Measurements from ENCODE around the gene TSC22D3.
"Not testable (repeated sequence)": the region's sequence is repeated elsewhere in the genome, so short reads cannot be mapped to it uniquely, and the experiment has no call there.

The TSC22D3 gene

DNA sequence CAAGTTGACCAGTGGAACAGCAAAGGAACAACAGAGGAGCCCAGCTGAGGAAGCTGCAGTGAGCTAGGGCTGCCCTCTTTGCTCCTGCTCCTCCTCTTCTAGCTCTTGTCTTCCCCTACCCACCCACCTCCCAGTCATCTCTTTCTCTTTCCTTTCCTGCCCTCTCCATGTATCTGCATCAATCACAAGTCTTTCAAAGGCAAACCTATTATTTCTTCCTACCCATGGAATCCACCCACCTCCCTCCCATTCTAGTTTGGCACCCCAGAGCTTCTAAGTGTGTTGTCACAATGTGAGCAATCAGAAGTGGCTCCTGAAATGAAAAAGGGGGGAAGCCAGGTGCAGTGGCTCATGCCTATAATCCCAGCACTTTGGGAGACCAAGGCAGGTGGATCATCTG, 69.3 kb downstream of the TSC22D3 start:
- no peaks in the 10 kb centered on the region for H3K36me3 ChIP-seq (ENCODE audit: control insufficient read depth, low read depth, low read length)
- no peaks in the 10 kb centered on the region for H3K9me3 ChIP-seq (ENCODE audit: control insufficient read depth, low read depth, low read length)
- no peak overlapping the region for H3K4me3 ChIP-seq (ENCODE audit: low read length)
- no peaks in the 10 kb centered on the region for H3K27me3 ChIP-seq (ENCODE audit: control insufficient read depth, insufficient read depth, low read length)
- H3K9ac ChIP-seq (ENCODE audit: low read length) = no peak overlapping the region
- no peak overlapping the region for H3K27ac ChIP-seq (ENCODE audit: low read length)
- H3K4me1 ChIP-seq (ENCODE audit: control insufficient read depth, low read depth, low read length) = peaks cover 1% of the 10 kb centered on the region

DNA sequence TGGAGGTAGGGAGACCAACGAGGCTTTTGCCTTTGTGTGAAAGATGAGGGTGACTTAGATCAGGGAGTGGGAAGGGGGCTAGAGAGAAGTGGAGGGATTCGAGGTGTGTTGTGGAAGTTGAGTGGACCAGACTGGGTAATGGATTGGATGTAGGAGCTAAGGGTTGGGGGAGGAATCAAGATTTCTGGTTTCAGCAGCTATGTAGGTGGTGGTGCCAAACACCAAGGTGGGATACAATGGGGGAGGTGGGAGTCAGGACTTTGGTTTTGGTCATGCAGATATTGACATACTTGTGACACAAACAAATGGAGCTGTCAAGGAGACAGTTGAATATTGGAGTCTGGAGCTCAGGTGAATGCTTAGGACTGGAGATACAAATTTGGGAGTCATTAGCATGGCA, 71.0 kb downstream of the TSC22D3 start:
- H3K27me3 ChIP-seq (ENCODE audit: control insufficient read depth, insufficient read depth, low read length) = no peaks in the 10 kb centered on the region
- H3K4me1 ChIP-seq (ENCODE audit: control insufficient read depth, low read depth, low read length) = peaks cover 11% of the 10 kb centered on the region
- no peaks in the 10 kb centered on the region for H3K9me3 ChIP-seq (ENCODE audit: control insufficient read depth, low read depth, low read length)
- H3K9ac ChIP-seq (ENCODE audit: low read length) = no peak overlapping the region
- H3K27ac ChIP-seq (ENCODE audit: low read length) = no peak overlapping the region
- H3K36me3 ChIP-seq (ENCODE audit: control insufficient read depth, low read depth, low read length) = no peaks in the 10 kb centered on the region
- no peak overlapping the region for H3K4me3 ChIP-seq (ENCODE audit: low read length)

DNA sequence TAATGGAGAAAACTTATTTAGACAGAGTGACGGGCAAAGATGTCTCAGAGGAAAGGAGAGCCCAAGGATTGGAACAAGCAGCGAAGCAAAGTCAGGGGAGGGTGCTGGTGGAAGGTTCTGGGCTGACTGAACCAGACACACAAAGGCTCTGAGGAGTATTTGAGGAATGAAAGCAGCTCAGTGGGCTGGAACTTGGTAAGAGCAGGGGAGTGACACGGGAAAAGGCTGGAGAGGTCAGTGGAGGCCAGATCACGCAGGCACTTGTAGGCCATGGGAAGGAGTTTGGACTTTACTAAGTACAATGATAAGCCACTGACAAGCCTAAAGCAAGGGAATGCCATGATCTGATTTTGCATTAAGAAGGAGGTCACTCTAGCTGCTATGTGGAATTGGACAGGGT, 71.4 kb downstream of the TSC22D3 start:
- Histone ChIP-seq H3K27ac (ENCODE audit: low read length) (no peak overlapping the region), H3K27me3 (ENCODE audit: control insufficient read depth, insufficient read depth, low read length) (no peaks in the 10 kb centered on the region), H3K9ac (ENCODE audit: low read length) (no peak overlapping the region), H3K4me1 (ENCODE audit: control insufficient read depth, low read depth, low read length) (peaks cover 11% of the 10 kb centered on the region), H3K9me3 (ENCODE audit: control insufficient read depth, low read depth, low read length) (no peaks in the 10 kb centered on the region), H3K4me3 (ENCODE audit: low read length) (no peak overlapping the region), H3K36me3 (ENCODE audit: control insufficient read depth, low read depth, low read length) (no peaks in the 10 kb centered on the region)

DNA sequence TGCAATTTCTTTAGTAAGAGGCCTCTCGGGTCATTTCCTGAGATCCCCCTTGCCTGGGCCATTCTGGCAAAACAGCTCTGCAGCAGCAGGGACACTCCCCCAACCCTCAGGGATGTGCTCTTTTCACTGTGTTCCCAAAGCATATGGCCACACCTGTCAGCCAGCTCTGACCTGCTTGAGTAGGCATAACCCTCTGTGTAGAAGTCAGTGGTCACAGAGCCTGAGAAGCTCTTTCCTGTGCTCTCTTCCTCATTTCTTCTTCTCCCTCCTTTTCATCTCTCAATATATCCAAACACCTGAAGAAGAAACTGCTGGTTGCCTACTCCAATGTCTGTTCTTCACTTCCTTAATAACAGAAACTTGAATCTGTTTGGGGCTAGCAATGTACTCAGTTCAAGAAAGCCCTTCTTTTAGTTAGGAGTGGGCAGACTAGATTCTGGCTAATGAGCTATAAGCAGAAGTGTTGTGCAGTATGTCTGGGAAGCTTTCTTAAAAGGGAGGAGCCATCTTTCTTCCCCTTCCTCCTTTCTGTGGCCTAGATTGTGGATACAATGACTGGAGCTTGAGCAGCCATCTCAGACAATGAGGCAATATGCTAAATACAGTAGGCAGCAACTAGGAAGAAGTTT, 74.0 kb downstream of the TSC22D3 start:
- Histone ChIP-seq H3K9me3 (ENCODE audit: control insufficient read depth, low read depth, low read length) (no peaks in the 10 kb centered on the region), H3K9ac (ENCODE audit: low read length) (no peak overlapping the region), H3K27me3 (ENCODE audit: control insufficient read depth, insufficient read depth, low read length) (no peaks in the 10 kb centered on the region), H3K4me3 (ENCODE audit: low read length) (no peak overlapping the region), H3K4me1 (ENCODE audit: control insufficient read depth, low read depth, low read length) (peaks cover 11% of the 10 kb centered on the region), H3K36me3 (ENCODE audit: control insufficient read depth, low read depth, low read length) (no peaks in the 10 kb centered on the region), H3K27ac (ENCODE audit: low read length) (no peak overlapping the region)

DNA sequence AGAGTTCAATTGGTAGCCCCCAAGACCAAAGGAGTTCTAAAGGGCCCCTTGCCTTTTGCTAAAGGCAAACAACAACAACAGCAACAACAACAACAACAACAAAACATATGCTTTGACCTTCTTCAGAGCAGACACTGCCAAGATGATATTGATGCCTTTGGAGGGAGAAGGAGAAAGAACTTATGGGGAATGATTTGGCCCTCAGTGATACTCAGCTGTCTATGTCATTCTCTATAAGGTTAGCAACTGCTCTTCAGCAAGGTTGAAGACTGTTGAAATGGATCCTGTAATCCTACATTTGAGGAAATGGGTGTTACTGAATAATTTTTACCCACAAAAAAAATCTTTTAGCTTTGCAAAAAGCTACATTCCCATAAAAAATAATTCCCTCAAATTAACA, 74.8 kb downstream of the TSC22D3 start:
- H3K36me3 ChIP-seq (ENCODE audit: control insufficient read depth, low read depth, low read length) = no peaks in the 10 kb centered on the region
- no peak overlapping the region for H3K27ac ChIP-seq (ENCODE audit: low read length)
- no peaks in the 10 kb centered on the region for H3K9me3 ChIP-seq (ENCODE audit: control insufficient read depth, low read depth, low read length)
- H3K27me3 ChIP-seq (ENCODE audit: control insufficient read depth, insufficient read depth, low read length) = no peaks in the 10 kb centered on the region
- no peak overlapping the region for H3K9ac ChIP-seq (ENCODE audit: low read length)
- no peak overlapping the region for H3K4me3 ChIP-seq (ENCODE audit: low read length)
- H3K4me1 ChIP-seq (ENCODE audit: control insufficient read depth, low read depth, low read length) = peaks cover 11% of the 10 kb centered on the region

DNA sequence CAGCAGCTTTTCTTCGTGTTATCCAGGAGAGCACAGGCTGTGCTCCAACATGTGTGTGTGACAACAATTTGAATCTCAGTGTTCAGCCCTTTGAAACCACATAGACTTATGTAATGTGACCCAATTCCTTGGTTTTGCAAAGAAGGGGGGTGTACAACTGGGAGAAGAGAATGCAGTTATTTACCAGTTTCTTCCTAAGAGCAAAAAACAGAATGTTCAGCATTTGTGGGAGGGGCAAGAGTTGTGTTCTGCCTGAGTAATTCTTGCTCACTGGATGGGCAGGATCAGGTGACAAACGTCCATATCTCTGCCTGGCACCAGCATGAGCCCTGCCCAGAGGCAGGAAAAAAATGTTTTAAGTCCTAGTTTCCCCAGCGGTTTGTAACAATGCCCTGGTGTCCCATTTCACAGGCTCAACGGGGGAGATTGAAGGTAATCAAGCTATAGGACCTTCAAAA, 75.2 kb downstream of the TSC22D3 start:
- no peaks in the 10 kb centered on the region for H3K9me3 ChIP-seq (ENCODE audit: control insufficient read depth, low read depth, low read length)
- H3K4me1 ChIP-seq (ENCODE audit: control insufficient read depth, low read depth, low read length) = peaks cover 11% of the 10 kb centered on the region
- no peak overlapping the region for H3K27ac ChIP-seq (ENCODE audit: low read length)
- no peaks in the 10 kb centered on the region for H3K27me3 ChIP-seq (ENCODE audit: control insufficient read depth, insufficient read depth, low read length)
- H3K9ac ChIP-seq (ENCODE audit: low read length) = no peak overlapping the region
- H3K36me3 ChIP-seq (ENCODE audit: control insufficient read depth, low read depth, low read length) = no peaks in the 10 kb centered on the region
- H3K4me3 ChIP-seq (ENCODE audit: low read length) = no peak overlapping the region

DNA sequence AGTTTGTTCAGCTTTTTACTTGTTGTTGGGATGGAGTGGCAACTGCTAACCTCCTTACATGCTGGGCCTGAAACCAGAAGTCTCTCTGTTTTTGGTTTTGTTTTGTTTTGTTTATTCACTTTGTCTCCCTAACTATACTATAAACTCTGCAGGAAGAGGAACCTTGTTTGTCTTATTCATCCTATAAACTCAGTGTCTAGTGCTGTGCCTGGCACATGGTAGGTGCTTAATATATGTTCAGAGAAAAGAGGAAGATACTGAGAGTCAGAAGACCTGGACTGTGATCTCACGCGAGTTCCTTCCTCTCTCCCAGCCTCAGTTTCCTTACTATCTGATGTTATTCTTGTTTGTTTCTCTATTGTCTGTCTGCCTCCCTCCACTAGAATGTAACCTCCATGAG, 76.0 kb downstream of the TSC22D3 start:
- Histone ChIP-seq H3K9ac (ENCODE audit: low read length) (no peak overlapping the region), H3K4me1 (ENCODE audit: control insufficient read depth, low read depth, low read length) (peaks cover 11% of the 10 kb centered on the region), H3K36me3 (ENCODE audit: control insufficient read depth, low read depth, low read length) (no peaks in the 10 kb centered on the region), H3K9me3 (ENCODE audit: control insufficient read depth, low read depth, low read length) (no peaks in the 10 kb centered on the region), H3K27me3 (ENCODE audit: control insufficient read depth, insufficient read depth, low read length) (no peaks in the 10 kb centered on the region), H3K4me3 (ENCODE audit: low read length) (no peak overlapping the region), H3K27ac (ENCODE audit: low read length) (no peak overlapping the region)

DNA sequence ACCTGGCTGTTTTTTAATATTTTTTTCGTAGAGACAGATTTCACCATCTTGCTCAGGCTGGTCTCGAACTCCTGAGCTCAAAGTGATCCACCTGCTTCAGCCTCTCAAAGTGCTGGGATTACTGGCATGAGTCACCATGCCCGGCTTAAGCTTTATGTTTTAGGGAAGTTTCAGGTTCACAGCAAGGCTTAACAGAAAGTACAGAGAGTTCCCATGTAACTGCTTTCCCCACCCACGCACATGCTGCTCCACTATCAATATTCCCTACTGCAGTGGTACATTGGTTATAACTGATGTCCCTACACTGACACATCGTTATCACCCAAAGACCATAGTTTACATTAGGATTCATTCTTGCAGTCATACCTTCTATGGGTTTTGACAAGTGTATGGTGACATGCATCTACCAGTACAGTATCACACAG, 84.6 kb downstream of the TSC22D3 start:
- Histone ChIP-seq H3K4me1 (ENCODE audit: control insufficient read depth, low read depth, low read length) (no peaks in the 10 kb centered on the region), H3K27me3 (ENCODE audit: control insufficient read depth, insufficient read depth, low read length) (no peaks in the 10 kb centered on the region), H3K9me3 (ENCODE audit: control insufficient read depth, low read depth, low read length) (no peaks in the 10 kb centered on the region), H3K4me3 (ENCODE audit: low read length) (no peak overlapping the region), H3K9ac (ENCODE audit: low read length) (no peak overlapping the region), H3K27ac (ENCODE audit: low read length) (no peak overlapping the region), H3K36me3 (ENCODE audit: control insufficient read depth, low read depth, low read length) (no peaks in the 10 kb centered on the region)

DNA sequence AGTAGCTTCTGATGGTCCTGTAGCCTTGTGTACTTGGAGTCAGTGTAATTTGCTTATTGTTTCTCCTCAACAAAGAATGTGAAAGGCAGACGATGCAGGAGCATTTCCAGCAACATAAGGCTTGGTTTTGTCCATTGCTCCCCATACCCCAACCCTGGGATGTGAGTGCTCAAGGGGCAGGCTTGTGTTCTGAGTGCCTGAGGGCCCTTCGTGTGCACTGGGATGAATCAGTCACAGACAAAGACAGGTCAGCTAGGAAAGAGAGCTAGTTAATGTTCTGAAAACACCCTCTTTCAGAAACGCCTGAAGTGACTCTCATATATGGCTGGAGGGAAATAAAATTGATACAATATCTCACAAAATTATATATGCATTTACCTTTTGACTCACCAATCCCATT, 88.1 kb downstream of the TSC22D3 start:
- no peaks in the 10 kb centered on the region for H3K36me3 ChIP-seq (ENCODE audit: control insufficient read depth, low read depth, low read length)
- H3K9me3 ChIP-seq (ENCODE audit: control insufficient read depth, low read depth, low read length) = no peaks in the 10 kb centered on the region
- no peaks in the 10 kb centered on the region for H3K4me1 ChIP-seq (ENCODE audit: control insufficient read depth, low read depth, low read length)
- no peak overlapping the region for H3K9ac ChIP-seq (ENCODE audit: low read length)
- H3K4me3 ChIP-seq (ENCODE audit: low read length) = no peak overlapping the region
- H3K27me3 ChIP-seq (ENCODE audit: control insufficient read depth, insufficient read depth, low read length) = no peaks in the 10 kb centered on the region
- H3K27ac ChIP-seq (ENCODE audit: low read length) = no peak overlapping the region

DNA sequence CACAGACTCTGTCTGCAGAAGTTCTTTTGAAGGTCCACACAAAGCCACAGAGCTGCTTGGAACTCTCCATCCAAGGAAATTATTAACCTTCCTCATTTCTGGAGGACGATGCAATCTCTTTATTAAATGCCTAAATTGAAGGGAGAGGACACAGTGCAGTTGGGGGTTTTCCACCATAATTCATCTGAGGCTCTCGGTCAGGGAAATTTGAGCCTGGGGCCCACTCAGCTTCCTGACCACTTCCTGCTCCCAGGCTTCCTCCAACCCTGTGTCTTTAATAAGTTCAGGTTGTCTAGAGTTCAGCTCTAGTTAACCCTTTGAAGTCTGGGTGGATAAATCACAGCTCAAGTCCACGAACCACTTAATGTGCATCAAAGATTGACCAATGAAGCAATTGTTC, 88.8 kb downstream of the TSC22D3 start:
- Histone ChIP-seq H3K27ac (ENCODE audit: low read length) (no peak overlapping the region), H3K9me3 (ENCODE audit: control insufficient read depth, low read depth, low read length) (no peaks in the 10 kb centered on the region), H3K4me1 (ENCODE audit: control insufficient read depth, low read depth, low read length) (no peaks in the 10 kb centered on the region), H3K4me3 (ENCODE audit: low read length) (no peak overlapping the region), H3K27me3 (ENCODE audit: control insufficient read depth, insufficient read depth, low read length) (no peaks in the 10 kb centered on the region), H3K36me3 (ENCODE audit: control insufficient read depth, low read depth, low read length) (no peaks in the 10 kb centered on the region), H3K9ac (ENCODE audit: low read length) (no peak overlapping the region)

DNA sequence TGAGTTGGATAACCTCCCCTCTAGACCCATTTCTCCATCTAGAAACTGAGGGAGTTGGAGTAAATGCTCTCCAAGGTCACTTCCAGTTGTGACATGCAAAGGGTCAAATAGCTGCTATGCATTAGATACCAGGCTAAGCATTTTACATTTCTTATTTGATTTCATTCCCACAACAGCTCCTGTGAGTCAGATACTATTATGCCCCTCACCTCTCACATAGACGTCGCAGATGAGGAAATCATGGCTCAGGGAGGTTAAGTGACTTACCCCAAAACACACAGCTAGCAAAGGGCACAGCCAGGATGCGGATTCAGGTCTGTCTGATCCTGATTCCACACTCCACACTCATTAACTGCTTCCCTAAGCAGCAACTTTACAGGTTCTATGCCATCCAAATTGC, 89.6 kb downstream of the TSC22D3 start:
- no peak overlapping the region for H3K27ac ChIP-seq (ENCODE audit: low read length)
- H3K27me3 ChIP-seq (ENCODE audit: control insufficient read depth, insufficient read depth, low read length) = no peaks in the 10 kb centered on the region
- H3K36me3 ChIP-seq (ENCODE audit: control insufficient read depth, low read depth, low read length) = no peaks in the 10 kb centered on the region
- no peak overlapping the region for H3K9ac ChIP-seq (ENCODE audit: low read length)
- H3K4me1 ChIP-seq (ENCODE audit: control insufficient read depth, low read depth, low read length) = no peaks in the 10 kb centered on the region
- no peaks in the 10 kb centered on the region for H3K9me3 ChIP-seq (ENCODE audit: control insufficient read depth, low read depth, low read length)
- no peak overlapping the region for H3K4me3 ChIP-seq (ENCODE audit: low read length)

DNA sequence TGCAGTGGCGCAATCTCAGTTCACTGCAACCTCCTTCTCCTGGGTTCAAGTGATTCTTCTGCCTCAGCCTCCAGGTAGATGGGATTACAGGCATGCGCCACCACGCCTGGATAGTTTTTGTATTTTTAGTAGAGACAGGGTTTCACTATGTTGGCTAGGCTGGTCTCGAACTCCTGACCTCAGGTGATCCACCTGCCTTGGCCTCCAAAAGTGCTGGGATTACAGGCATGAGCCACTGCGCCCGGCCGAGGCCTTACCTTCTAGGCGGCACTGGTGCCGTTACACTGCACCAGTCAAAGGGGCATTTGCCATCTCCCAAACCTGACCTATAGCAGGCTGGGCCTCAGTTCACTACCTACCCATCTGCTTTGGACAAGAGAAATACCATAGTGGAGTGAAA, 90.0 kb downstream of the TSC22D3 start:
- H3K27ac ChIP-seq (ENCODE audit: low read length); H3K4me1 ChIP-seq (ENCODE audit: control insufficient read depth, low read depth, low read length); H3K9me3 ChIP-seq (ENCODE audit: control insufficient read depth, low read depth, low read length); H3K36me3 ChIP-seq (ENCODE audit: control insufficient read depth, low read depth, low read length); H3K27me3 ChIP-seq (ENCODE audit: control insufficient read depth, insufficient read depth, low read length); H3K9ac ChIP-seq (ENCODE audit: low read length); H3K4me3 ChIP-seq (ENCODE audit: low read length): not testable (repeated sequence)
